Fibroblast of lung (primary cell): ENCODE data around the gene CPT1A.

Experiments
- CTCF ChIP-seq, 2 donors: IDR thresholded peaks in 1 of 2; conservative IDR thresholded peaks in 1 of 2; 1 replicate in 1 of 2; 2 replicates in 1 of 2; pipeline ENCODE4 v1.5.1; 2011 to 2012; ENCODE audit warnings: low read length in 2 of 2, control low read depth in 1 of 2, inconsistent platforms in 1 of 2, low read depth in 1 of 2, mild to moderate bottlenecking in 1 of 2
- EZH2 ChIP-seq: IDR thresholded peaks from 2 replicates; pipeline ENCODE4 v1.5.1; 2012; ENCODE audit warnings: low read length, control low read depth, mild to moderate bottlenecking; ENCODE audit errors: missing control alignments

- TF ChIP-seq CTCF (conservative IDR thresholded peaks at IDR 0.05 in 1 of 2, IDR thresholded peaks at IDR 0.05 in 1 of 2; ENCODE audit: low read depth in 1 of 2, low read length in 2 of 2) (no peak), EZH2 (no peak)
Measured at GRCh38 chr11:68782711-68783110, 59.0 kb downstream of the CPT1A start.
